Astrocyte (in vitro differentiated cells and primary cell): Measurements from ENCODE around the gene HNF4A. TPM values are rescaled to one million over a fixed set of nuclear protein-coding genes. Genes with fewer than 3 reads are reported as not detected.

ENCODE experiments used
- DNase-seq: peaks from one replicate; pipeline ENCODE4 v3.0.0-alpha.2; 2010; ENCODE audit warnings: low read depth
- FAIRE-seq: peaks from 2 replicates; lab custom pipeline; 2011; peaks lifted over from hg19 to GRCh38; lab: Jason Lieb, UNC
- H2AFZ ChIP-seq: 2 replicates; pipeline ENCODE4 v1.6.0; 2012; ENCODE audit warnings: low read depth, low read length, inconsistent platforms
- H3K27ac ChIP-seq: 2 replicates; pipeline ENCODE4 v1.5.1; 2011; ENCODE audit warnings: low read depth, low read length, inconsistent platforms
- H3K27me3 ChIP-seq: 2 replicates; pipeline ENCODE4 v1.6.0; 2011; ENCODE audit warnings: low read length, inconsistent platforms; ENCODE audit not compliant: insufficient read depth
- H3K36me3 ChIP-seq: 2 replicates; pipeline ENCODE4 v1.5.1; 2011; ENCODE audit warnings: low read length, inconsistent platforms; ENCODE audit not compliant: insufficient read depth
- H3K4me1 ChIP-seq: 2 replicates; pipeline ENCODE4 v1.5.1; 2011; ENCODE audit warnings: low read length, inconsistent platforms; ENCODE audit not compliant: insufficient read depth
- H3K4me2 ChIP-seq: 2 replicates; pipeline ENCODE4 v1.6.0; 2012; ENCODE audit warnings: low read length, inconsistent platforms
- H3K4me3 ChIP-seq: 2 replicates; pipeline ENCODE4 v1.5.1; 2011; ENCODE audit warnings: low read depth, mild to moderate bottlenecking, low read length, inconsistent platforms; ENCODE audit not compliant: insufficient read depth
- H3K79me2 ChIP-seq: 2 replicates; pipeline ENCODE4 v1.6.0; 2012; ENCODE audit warnings: mild to moderate bottlenecking, low read length, inconsistent platforms; ENCODE audit not compliant: insufficient read depth
- H3K9ac ChIP-seq: 2 replicates; pipeline ENCODE4 v1.6.0; 2012; ENCODE audit warnings: mild to moderate bottlenecking, low read length, inconsistent platforms
- H3K9me3 ChIP-seq: 2 replicates; pipeline ENCODE4 v1.5.1; 2012; ENCODE audit warnings: low read depth, mild to moderate bottlenecking, low read length, inconsistent platforms; ENCODE audit not compliant: insufficient read depth
- H4K20me1 ChIP-seq: 2 replicates; pipeline ENCODE4 v1.6.0; 2012; ENCODE audit warnings: low read length, inconsistent platforms; ENCODE audit not compliant: insufficient read depth
- H3K27ac Mint-ChIP-seq: one replicate; pipeline ENCODE4 v1.8.0; 2021; ENCODE audit warnings: mild to moderate bottlenecking, mixed read lengths; ENCODE audit not compliant: unreplicated experiment
- H3K27me3 Mint-ChIP-seq: one replicate; pipeline ENCODE4 v1.8.0; 2021; ENCODE audit warnings: low read depth, mixed read lengths; ENCODE audit not compliant: unreplicated experiment
- H3K36me3 Mint-ChIP-seq: one replicate; pipeline ENCODE4 v1.8.0; 2021; ENCODE audit warnings: low read depth, mixed read lengths; ENCODE audit not compliant: unreplicated experiment
- H3K4me1 Mint-ChIP-seq: one replicate; pipeline ENCODE4 v1.8.0; 2021; ENCODE audit warnings: low read depth, mixed read lengths; ENCODE audit not compliant: unreplicated experiment
- H3K4me3 Mint-ChIP-seq: one replicate; pipeline ENCODE4 v1.8.0; 2021; ENCODE audit warnings: mild to moderate bottlenecking, moderate library complexity, mixed read lengths; ENCODE audit not compliant: unreplicated experiment
- H3K9me3 Mint-ChIP-seq: one replicate; pipeline ENCODE4 v1.8.0; 2021; ENCODE audit warnings: mild to moderate bottlenecking, mixed read lengths; ENCODE audit not compliant: unreplicated experiment
- EZH2 ChIP-seq: IDR thresholded peaks from 2 replicates; pipeline ENCODE4 v1.6.1; 2012; ENCODE audit warnings: mild to moderate bottlenecking, low read length, inconsistent platforms; ENCODE audit not compliant: insufficient read depth
- total RNA-seq: library from RNA; stranded (reverse); gene quantifications from 2 replicates; pipeline ENCODE4 v1.2.1, GENCODE V29; 2021
- TF ChIP-seq, protein P1 (sequence below): IDR thresholded peaks from 2 replicates; pipeline ENCODE4 v1.5.1; 2011; ENCODE audit warnings: low read depth, mild to moderate bottlenecking, inconsistent platforms, low read length, moderate library complexity; ENCODE audit not compliant: insufficient read depth

Gene HNF4A
- total RNA-seq, 1 donor from 2014 or later = not detected

DNA sequence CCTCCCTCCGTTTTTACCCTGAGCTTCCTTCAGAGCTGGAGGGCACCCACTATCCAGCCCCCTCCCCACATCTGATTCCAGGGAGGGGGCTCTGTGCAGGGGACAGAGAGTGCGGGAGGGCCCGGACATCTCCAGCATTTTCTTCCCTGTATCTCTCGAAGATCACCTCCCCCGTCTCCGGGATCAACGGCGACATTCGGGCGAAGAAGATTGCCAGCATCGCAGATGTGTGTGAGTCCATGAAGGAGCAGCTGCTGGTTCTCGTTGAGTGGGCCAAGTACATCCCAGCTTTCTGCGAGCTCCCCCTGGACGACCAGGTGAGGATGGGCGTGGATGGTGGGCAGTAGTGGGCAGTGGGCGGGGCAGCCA lies 58.8 kb downstream of the HNF4A start:
- H3K36me3 Mint-ChIP-seq = no peaks in the 10 kb centered on the region
- Histone ChIP-seq H4K20me1 (no peaks in the 10 kb centered on the region), H3K4me3 (no peak overlapping the region), H3K27ac (no peak overlapping the region), H2AFZ (no peak overlapping the region), H3K9ac (no peak overlapping the region), H3K9me3 (no peaks in the 10 kb centered on the region), H3K79me2 (no peaks in the 10 kb centered on the region), H3K4me1 (peaks cover 3% of the 10 kb centered on the region), H3K27me3 (peaks cover 9% of the 10 kb centered on the region), H3K4me2 (no peak overlapping the region), H3K36me3 (no peaks in the 10 kb centered on the region)
- TF ChIP-seq, protein P1, sequence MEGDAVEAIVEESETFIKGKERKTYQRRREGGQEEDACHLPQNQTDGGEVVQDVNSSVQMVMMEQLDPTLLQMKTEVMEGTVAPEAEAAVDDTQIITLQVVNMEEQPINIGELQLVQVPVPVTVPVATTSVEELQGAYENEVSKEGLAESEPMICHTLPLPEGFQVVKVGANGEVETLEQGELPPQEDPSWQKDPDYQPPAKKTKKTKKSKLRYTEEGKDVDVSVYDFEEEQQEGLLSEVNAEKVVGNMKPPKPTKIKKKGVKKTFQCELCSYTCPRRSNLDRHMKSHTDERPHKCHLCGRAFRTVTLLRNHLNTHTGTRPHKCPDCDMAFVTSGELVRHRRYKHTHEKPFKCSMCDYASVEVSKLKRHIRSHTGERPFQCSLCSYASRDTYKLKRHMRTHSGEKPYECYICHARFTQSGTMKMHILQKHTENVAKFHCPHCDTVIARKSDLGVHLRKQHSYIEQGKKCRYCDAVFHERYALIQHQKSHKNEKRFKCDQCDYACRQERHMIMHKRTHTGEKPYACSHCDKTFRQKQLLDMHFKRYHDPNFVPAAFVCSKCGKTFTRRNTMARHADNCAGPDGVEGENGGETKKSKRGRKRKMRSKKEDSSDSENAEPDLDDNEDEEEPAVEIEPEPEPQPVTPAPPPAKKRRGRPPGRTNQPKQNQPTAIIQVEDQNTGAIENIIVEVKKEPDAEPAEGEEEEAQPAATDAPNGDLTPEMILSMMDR = no peak
- TF ChIP-seq EZH2 = no peak
- no peak for FAIRE-seq
- H3K9me3 Mint-ChIP-seq = no peaks in the 10 kb centered on the region
- H3K4me1 Mint-ChIP-seq = peaks cover 2% of the 10 kb centered on the region
- no peak overlapping the region for H3K27ac Mint-ChIP-seq
- H3K4me3 Mint-ChIP-seq = no peak overlapping the region
- no peak for DNase-seq
- peaks cover 62% of the 10 kb centered on the region for H3K27me3 Mint-ChIP-seq

- Histone ChIP-seq H2AFZ (no peak overlapping the region), H3K27ac (no peak overlapping the region), H3K79me2 (no peaks in the 10 kb centered on the region), H3K36me3 (no peaks in the 10 kb centered on the region), H4K20me1 (no peaks in the 10 kb centered on the region), H3K4me1 (no peaks in the 10 kb centered on the region), H3K4me3 (no peak overlapping the region), H3K9me3 (no peaks in the 10 kb centered on the region), H3K4me2 (no peak overlapping the region), H3K9ac (no peak overlapping the region), H3K27me3 (peaks cover 11% of the 10 kb centered on the region)
- no peak for DNase-seq
- Mint-ChIP-seq H3K27me3 (peaks cover 59% of the 10 kb centered on the region), H3K36me3 (no peaks in the 10 kb centered on the region), H3K4me3 (no peak overlapping the region), H3K4me1 (no peaks in the 10 kb centered on the region), H3K9me3 (no peaks in the 10 kb centered on the region), H3K27ac (no peak overlapping the region)
- no peak for FAIRE-seq
- TF ChIP-seq EZH2 = no peak
- TF ChIP-seq, protein P1 = no peak
Measured at GRCh38 chr20:44414808-44415207, 59.3 kb downstream of the HNF4A start.

GRCh38 chr20:44415833-44416715 lies 60.6 kb downstream of the HNF4A start:
- H3K9me3 Mint-ChIP-seq = peaks cover 2% of the 10 kb centered on the region
- TF ChIP-seq, protein P1 = no peak
- TF ChIP-seq EZH2 = no peak
- no peak overlapping the region for H3K4me3 Mint-ChIP-seq
- Histone ChIP-seq H3K36me3 (no peaks in the 10 kb centered on the region), H4K20me1 (no peaks in the 10 kb centered on the region), H3K79me2 (no peaks in the 10 kb centered on the region), H3K9ac (no peak overlapping the region), H3K4me1 (no peaks in the 10 kb centered on the region), H3K27ac (no peak overlapping the region), H3K4me2 (no peak overlapping the region), H3K4me3 (no peak overlapping the region), H3K27me3 (peaks cover 11% of the 10 kb centered on the region), H2AFZ (no peak overlapping the region), H3K9me3 (no peaks in the 10 kb centered on the region)
- no peaks in the 10 kb centered on the region for H3K4me1 Mint-ChIP-seq
- H3K36me3 Mint-ChIP-seq = no peaks in the 10 kb centered on the region
- FAIRE-seq (no peak), DNase-seq (no peak)
- no peak overlapping the region for H3K27ac Mint-ChIP-seq
- peaks cover 59% of the 10 kb centered on the region for H3K27me3 Mint-ChIP-seq
